Epithelial cell of prostate (primary cell): Measurements from ENCODE around the gene SLC45A3.

Experiments used
- DNase-seq: peaks from one replicate; pipeline ENCODE4 v3.0.0-alpha.2; 2011; ENCODE audit warnings: low read depth, low spot score
- H3K27ac ChIP-seq: fragments of 450-650 bp; 2 replicates; pipeline ENCODE4 v1.5.1; 2017; ENCODE audit warnings: mild to moderate bottlenecking

SLC45A3 gene

GRCh38 chr1:205701891-205702290, 21.6 kb upstream of the SLC45A3 start:
- no peak for DNase-seq
- H3K27ac ChIP-seq: no peak overlapping the region

DNA sequence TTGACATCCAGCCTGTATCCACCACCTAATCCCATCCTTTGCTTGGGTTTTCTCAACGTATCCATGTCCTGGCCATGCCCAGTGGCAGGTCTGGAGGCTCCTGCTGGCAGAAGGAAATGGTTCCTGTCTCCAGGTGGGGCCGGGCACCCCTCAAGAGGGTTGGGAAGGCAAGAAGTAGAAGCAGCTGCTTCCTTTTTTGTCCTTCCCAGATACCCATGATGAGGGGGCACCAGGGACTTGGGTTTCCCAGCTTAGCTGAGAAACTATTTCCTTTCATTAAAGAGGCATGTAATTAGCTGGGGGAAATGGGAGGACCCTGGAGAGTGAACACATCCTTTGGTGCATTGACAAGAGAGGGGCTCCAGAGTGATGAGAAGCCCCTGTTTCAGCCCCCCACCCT, 21.1 kb upstream of the SLC45A3 start:
- no peak overlapping the region for H3K27ac ChIP-seq
- DNase-seq: no peak

DNA sequence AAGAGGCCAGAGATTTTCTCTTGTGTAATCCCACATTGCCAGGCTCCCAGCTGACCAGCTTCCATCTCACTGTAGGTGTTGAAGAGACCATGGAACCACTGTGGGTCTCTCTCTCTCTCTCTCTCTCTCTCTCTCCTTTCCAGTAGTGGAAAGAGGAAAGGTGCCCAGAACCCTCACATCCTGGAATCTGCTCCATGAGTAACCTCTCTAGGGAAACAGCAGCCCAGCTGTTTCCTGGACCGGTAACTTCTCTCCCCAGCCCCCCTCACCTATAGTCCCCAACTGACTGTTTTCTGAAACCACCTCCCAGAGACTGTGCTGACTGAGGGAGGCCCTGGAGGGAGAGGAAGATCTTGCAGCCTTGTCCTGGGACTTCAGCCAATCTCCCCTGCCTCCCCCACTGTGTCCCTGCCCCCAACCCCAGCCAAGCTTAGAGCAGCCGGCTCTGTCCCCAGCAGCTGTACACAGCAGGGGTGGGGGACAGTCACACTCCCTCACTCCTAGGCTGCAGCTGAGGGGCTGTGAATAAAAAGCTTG, 20.6 kb upstream of the SLC45A3 start:
- no peak overlapping the region for H3K27ac ChIP-seq
- no peak for DNase-seq

- no peak overlapping the region for H3K27ac ChIP-seq
- DNase-seq: no peak
These were observed 19.1 kb upstream of the SLC45A3 start for GRCh38 chr1:205699416-205699815.

DNA sequence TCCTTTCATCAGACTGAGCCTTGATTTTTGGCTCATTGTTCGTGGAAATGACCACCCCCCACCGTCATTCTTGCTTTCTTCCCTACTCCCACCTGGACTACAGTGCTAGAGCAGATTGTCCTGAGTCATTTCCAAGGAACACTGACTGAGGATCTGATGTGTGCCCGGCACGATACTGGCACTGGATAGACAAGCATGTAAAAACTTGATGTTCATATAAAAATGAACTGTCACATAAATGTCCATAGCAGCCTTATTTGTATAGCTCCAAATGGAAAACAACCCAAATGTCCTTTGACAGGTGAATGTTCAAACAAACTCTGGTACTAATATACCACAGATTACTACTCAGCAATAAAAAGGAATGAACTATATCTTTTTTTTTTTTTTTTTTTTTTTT, 18.6 kb upstream of the SLC45A3 start:
- no peak overlapping the region for H3K27ac ChIP-seq
- no peak for DNase-seq

DNA sequence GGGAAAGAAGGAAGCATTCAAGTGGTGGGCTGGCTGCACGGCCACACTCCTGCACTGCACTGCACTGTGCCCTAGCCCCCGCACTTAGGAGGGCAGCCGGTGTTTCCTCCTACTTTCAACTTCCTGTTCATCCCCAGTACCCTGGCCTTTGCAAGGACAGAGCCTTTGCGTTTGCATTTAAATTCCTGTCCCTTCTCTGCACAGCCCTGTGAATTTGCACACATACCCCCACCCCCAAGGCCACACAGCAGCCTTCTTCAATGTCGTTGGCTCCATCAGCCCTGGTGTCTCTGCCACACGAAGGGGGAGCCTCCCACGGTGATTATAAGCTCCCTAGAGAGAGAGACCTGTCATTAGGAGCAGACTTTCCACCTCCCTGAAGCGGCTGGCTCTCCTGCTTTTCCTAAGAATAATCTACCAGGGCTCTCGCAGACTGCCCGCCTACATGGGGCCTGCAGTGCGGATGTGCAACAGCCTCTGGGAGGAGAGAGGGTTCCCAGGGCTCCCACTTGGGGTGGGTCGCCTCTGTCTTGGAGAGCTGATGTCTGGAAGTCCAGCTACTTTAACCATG, 13.2 kb upstream of the SLC45A3 start:
- DNase-seq: no peak
- no peak overlapping the region for H3K27ac ChIP-seq

- no peak overlapping the region for H3K27ac ChIP-seq
- DNase-seq: no peak
These were observed 12.1 kb upstream of the SLC45A3 start for GRCh38 chr1:205692423-205692822.

- no peak for DNase-seq
- H3K27ac ChIP-seq: no peak overlapping the region
These were observed 9.9 kb upstream of the SLC45A3 start for GRCh38 chr1:205690122-205690756.

- DNase-seq: no peak
These were observed 9.2 kb upstream of the SLC45A3 start for GRCh38 chr1:205689479-205689878.

GRCh38 chr1:205688171-205689080, 8.1 kb upstream of the SLC45A3 start:
- no peak overlapping the region for H3K27ac ChIP-seq
- DNase-seq: no peak

More at GRCh38 chr1:205689479-205689878, 9.2 kb upstream of the SLC45A3 start:
- no peak overlapping the region for H3K27ac ChIP-seq

DNA sequence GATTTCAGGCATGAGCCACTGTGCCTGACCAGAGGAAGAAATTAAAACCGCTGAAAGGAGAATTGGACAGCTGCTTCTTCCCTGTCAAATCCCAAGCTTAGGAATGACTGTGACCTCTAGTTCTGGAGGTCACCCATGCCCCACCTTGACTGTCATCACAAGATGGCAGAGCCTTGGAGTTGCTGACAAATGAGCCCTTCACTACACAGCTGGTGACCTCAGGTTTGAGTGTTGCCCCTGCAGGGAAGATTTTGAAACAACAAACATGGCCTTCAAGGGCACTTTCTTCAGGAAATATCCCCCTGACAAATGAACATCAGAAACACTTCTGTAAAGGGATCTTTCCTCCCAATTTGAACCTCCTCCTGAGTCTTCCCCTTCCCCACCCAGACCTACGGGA, 6.9 kb upstream of the SLC45A3 start:
- DNase-seq: no peak
- H3K27ac ChIP-seq: no peak overlapping the region

GRCh38 chr1:205681364-205681763, 1.1 kb upstream of the SLC45A3 start:
- DNase-seq: no peak
- no peak overlapping the region for H3K27ac ChIP-seq

- DNase-seq: no peak
- no peak overlapping the region for H3K27ac ChIP-seq
These were observed 1.8 kb downstream of the SLC45A3 start for GRCh38 chr1:205678286-205679111.

DNA sequence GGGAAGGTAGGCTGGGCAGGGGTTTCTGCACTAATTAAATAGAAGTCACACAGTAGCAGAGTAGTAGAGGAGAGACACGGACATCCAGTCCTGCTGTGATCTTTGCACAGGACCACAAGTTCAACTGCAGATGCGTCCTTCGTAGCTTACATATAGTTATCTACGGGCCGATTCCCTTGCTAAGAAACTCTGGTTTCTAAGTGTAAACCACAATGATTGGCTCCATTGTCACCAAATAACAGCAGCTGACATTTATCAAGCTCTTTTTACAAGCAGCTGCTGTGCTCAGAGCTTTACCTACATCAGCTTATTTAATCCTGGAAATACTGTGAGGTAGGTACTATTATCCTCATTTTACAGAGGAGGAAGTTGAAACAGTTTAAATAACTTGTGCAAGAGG, 3.1 kb downstream of the SLC45A3 start:
- DNase-seq: no peak
- no peak overlapping the region for H3K27ac ChIP-seq

GRCh38 chr1:205676597-205676996, 3.7 kb downstream of the SLC45A3 start:
- no peak overlapping the region for H3K27ac ChIP-seq
- no peak for DNase-seq

- H3K27ac ChIP-seq: no peak overlapping the region
These were observed 4.3 kb downstream of the SLC45A3 start for GRCh38 chr1:205676002-205676401.

GRCh38 chr1:205675247-205675646, 5.1 kb downstream of the SLC45A3 start:
- H3K27ac ChIP-seq: no peak overlapping the region
- no peak for DNase-seq

More at GRCh38 chr1:205676002-205676401, 4.3 kb downstream of the SLC45A3 start:
- no peak for DNase-seq

DNA sequence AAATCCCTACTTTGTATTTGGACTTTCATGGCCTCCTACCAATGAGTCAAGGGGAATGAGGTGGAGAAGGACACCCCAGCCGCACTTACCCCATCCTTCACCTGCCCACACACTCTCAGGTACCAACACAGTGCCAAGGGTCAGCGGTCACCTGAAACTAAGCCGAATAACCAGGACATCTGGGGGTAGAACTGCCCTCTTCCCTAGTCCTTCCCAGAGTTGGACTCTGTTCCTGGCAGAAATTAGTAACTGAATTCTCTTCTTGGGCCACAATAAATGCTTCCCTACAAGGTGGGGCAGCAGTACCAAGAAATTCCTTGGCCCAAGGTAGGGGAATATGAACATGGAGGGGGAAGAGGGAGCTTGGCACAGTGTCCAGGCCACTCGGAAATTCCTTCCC, 7.3 kb downstream of the SLC45A3 start:
- DNase-seq: no peak
- no peak overlapping the region for H3K27ac ChIP-seq

GRCh38 chr1:205672395-205672889, 7.9 kb downstream of the SLC45A3 start:
- H3K27ac ChIP-seq: no peak overlapping the region
- DNase-seq: no peak
